ENCODE measurements around the gene TUFM.
"Not testable (repeated sequence)": the region's sequence is repeated elsewhere in the genome, so short reads cannot be mapped to it uniquely, and the experiment has no call there.

DNA sequence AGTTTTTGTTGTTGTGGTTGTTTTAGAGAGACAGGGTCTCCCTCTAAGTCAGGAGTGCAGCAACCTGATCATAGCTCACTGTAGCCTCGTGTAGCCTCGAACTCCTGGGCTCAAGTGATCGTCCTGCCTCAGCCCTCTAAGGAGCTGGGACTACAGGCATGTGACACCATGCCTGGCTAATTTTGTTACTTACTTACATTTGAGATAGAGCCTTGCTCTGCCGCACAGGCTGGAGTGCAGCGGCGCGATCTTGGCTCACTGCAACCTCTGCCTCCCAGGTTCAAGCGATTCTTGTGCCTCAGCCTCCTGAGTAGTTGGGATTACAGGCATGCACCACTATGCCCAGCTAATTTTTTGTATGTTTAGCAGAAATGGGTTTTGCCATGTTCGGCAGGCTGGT lies 21.5 kb upstream of the TUFM start:
- not testable (repeated sequence) for TF ChIP-seq CTCF (conservative IDR thresholded peaks at IDR 0.05); EZH2 (IDR thresholded peaks at IDR 0.05; ENCODE audit: low read depth)

All from PC-9 (cell line).